Liver (tissue), 9 donors: Measurements from ENCODE around the gene PSMC6. TPM values are rescaled to one million over a fixed set of nuclear protein-coding genes. Genes with fewer than 3 reads are reported as not detected.
A peak's percentile ranks its signal among the peaks of the same experiment; 100 is the strongest.

Source experiments
- DNase-seq: peaks from one replicate; pipeline ENCODE4 v3.0.0-alpha.2; 2017; ENCODE audit warnings: low spot score
- H3K27ac ChIP-seq, 2 donors: one replicate each; pipeline ENCODE4 v1.7.0; 2013; ENCODE audit warnings: inconsistent platforms in 2 of 2, low read length in 2 of 2, control low read depth in 1 of 2, low read depth in 1 of 2, mild to moderate bottlenecking in 1 of 2
- H3K27me3 ChIP-seq, 4 donors: one replicate each; pipeline versions ENCODE4 v1.6.1 to v1.7.0; 2013; ENCODE audit warnings: low read length in 3 of 4, inconsistent platforms in 1 of 4, mild to moderate bottlenecking in 1 of 4, moderate library complexity in 1 of 4; ENCODE audit not compliant: control insufficient read depth in 4 of 4, insufficient read depth in 4 of 4
- H3K36me3 ChIP-seq, 4 donors: one replicate each; pipeline versions ENCODE4 v1.6.1 to v1.7.0; 2013; ENCODE audit warnings: low read length in 3 of 4, mild to moderate bottlenecking in 3 of 4, low read depth in 1 of 4, moderate library complexity in 1 of 4; ENCODE audit not compliant: control insufficient read depth in 4 of 4, insufficient read depth in 3 of 4
- H3K4me1 ChIP-seq, 4 donors: one replicate each; pipeline versions ENCODE4 v1.6.1 to v1.7.0; 2013; ENCODE audit warnings: low read length in 3 of 4, mild to moderate bottlenecking in 3 of 4, moderate library complexity in 1 of 4; ENCODE audit not compliant: control insufficient read depth in 4 of 4, insufficient read depth in 4 of 4
- H3K4me3 ChIP-seq, 3 donors: one replicate each; pipeline versions ENCODE4 v1.6.1 to v1.7.0; 2013; ENCODE audit warnings: low read length in 3 of 3, control low read depth in 1 of 3, low read depth in 1 of 3, mild to moderate bottlenecking in 1 of 3
- H3K9ac ChIP-seq, 2 donors: one replicate each; pipeline ENCODE4 v1.7.0; 2013; ENCODE audit warnings: low read length in 2 of 2, mild to moderate bottlenecking in 2 of 2, moderate library complexity in 2 of 2, control low read depth in 1 of 2, low read depth in 1 of 2
- H3K9me3 ChIP-seq, 4 donors: one replicate each; pipeline versions ENCODE4 v1.6.1 to v1.7.0; 2013; ENCODE audit warnings: low read length in 3 of 4; ENCODE audit not compliant: control insufficient read depth in 4 of 4
- EGR1 ChIP-seq, 2 donors: IDR thresholded peaks; 2 replicates each; pipeline ENCODE4 v1.6.1; 2016 to 2018; ENCODE audit warnings: antibody characterized with exemption in 2 of 2, low read depth in 2 of 2
- FOXA1 ChIP-seq: IDR thresholded peaks from 2 replicates; pipeline ENCODE4 v1.6.1; 2016; ENCODE audit warnings: antibody characterized with exemption
- FOXA2 ChIP-seq: IDR thresholded peaks from 2 replicates; pipeline ENCODE4 v1.6.1; 2016; ENCODE audit warnings: antibody characterized with exemption
- GABPA ChIP-seq, 2 donors: IDR thresholded peaks in 1 of 2; conservative IDR thresholded peaks in 1 of 2; 2 replicates each; pipeline ENCODE4 v1.6.1; 2016; ENCODE audit warnings: antibody characterized with exemption in 2 of 2, mild to moderate bottlenecking in 1 of 2, moderate library complexity in 1 of 2
- HNF4A ChIP-seq, 2 donors: conservative IDR thresholded peaks; 2 replicates each; pipeline ENCODE4 v1.6.1; 2016; ENCODE audit warnings: antibody characterized with exemption in 2 of 2, mild to moderate bottlenecking in 2 of 2
- HNF4G ChIP-seq: IDR thresholded peaks from 2 replicates; pipeline ENCODE4 v1.6.1; 2016; ENCODE audit warnings: antibody characterized with exemption
- JUND ChIP-seq, 2 donors: IDR thresholded peaks; 2 replicates each; pipeline ENCODE4 v1.6.1; 2016; ENCODE audit warnings: antibody characterized with exemption in 2 of 2
- NR2F2 ChIP-seq: IDR thresholded peaks from 2 replicates; pipeline ENCODE4 v1.6.1; 2016; ENCODE audit warnings: antibody characterized with exemption
- RAD21 ChIP-seq, 2 donors: IDR thresholded peaks; 2 replicates each; pipeline ENCODE4 v1.6.1; 2016; ENCODE audit warnings: antibody characterized with exemption in 2 of 2, mild to moderate bottlenecking in 2 of 2
- REST ChIP-seq: IDR thresholded peaks from 2 replicates; pipeline ENCODE4 v1.6.1; 2016; ENCODE audit warnings: antibody characterized with exemption, mild to moderate bottlenecking
- RXRA ChIP-seq, 2 donors: IDR thresholded peaks; 2 replicates each; pipeline ENCODE4 v1.6.1; 2017 to 2018; ENCODE audit warnings: antibody characterized with exemption in 2 of 2, mild to moderate bottlenecking in 1 of 2
- SP1 ChIP-seq: IDR thresholded peaks from 2 replicates; pipeline ENCODE4 v1.6.1; 2018; ENCODE audit warnings: antibody characterized with exemption, mild to moderate bottlenecking
- TAF1 ChIP-seq: conservative IDR thresholded peaks from 2 replicates; pipeline ENCODE4 v1.6.1; 2016; ENCODE audit warnings: antibody characterized with exemption, mild to moderate bottlenecking
- YY1 ChIP-seq: IDR thresholded peaks from 2 replicates; pipeline ENCODE4 v1.6.1; 2016; ENCODE audit warnings: antibody characterized with exemption, mild to moderate bottlenecking
- WGBS: extraction: QIAGEN DNeasy Blood & Tissue Kit; methylation state at CpG from one replicate; pipeline ENCODE4 v1.1.7; 2013; 5-methylcytosine and 5-hydroxymethylcytosine counted together
- polyA plus RNA-seq, 2 donors: library from polyadenylated mRNA; stranded (reverse) in 1 of 2; unstranded in 1 of 2; fragments of 200-250 nt in 1 of 2; fragments of >200 nt in 1 of 2; fragmentation: Nextera tagmentation in 1 of 2; extraction: Ambion mirVana in 1 of 2; gene quantifications; one replicate each; pipeline versions ENCODE4 v1.2.1 to v1.2.3, GENCODE V29; 2013 to 2015
- total RNA-seq, 2 donors: library from RNA; depleted of rRNA; stranded (reverse); fragments of >200 nt; gene quantifications; one replicate each; pipeline ENCODE4 v1.2.3, GENCODE V29; 2014
- TF ChIP-seq, protein P1 (sequence below): fragments of 150-350 bp; IDR thresholded peaks from 2 replicates; pipeline ENCODE4 v1.5.1; 2017; ENCODE audit warnings: improper control_type of control experiment, low read depth, low read length; ENCODE audit not compliant: missing input control
- TF ChIP-seq, protein P2 (sequence below): IDR thresholded peaks from 2 replicates; pipeline ENCODE4 v1.6.1; 2016; ENCODE audit warnings: antibody characterized with exemption
- TF ChIP-seq, protein P3 (sequence below): IDR thresholded peaks from 2 replicates; pipeline ENCODE4 v1.6.1; 2016; ENCODE audit warnings: antibody characterized with exemption
- TF ChIP-seq, protein P4 (sequence below): IDR thresholded peaks from 2 replicates; pipeline ENCODE4 v1.6.1; 2016; ENCODE audit warnings: antibody characterized with exemption
- donor health status: healthy.
- donor health status: healthy.
- donor health status: healthy.
- donor health status: healthy.
- donor health status: healthy.

PSMC6 gene
- total RNA-seq (10 to 100 TPM; 72.3 to 98.9 TPM), polyA plus RNA-seq (10 to 100 TPM; 43.2 to 66.2 TPM)

- peaks cover 3 to 20% (median 9%) of the 10 kb centered on the region in 4 donors for H3K4me1 ChIP-seq
- no peaks in the 10 kb centered on the region for H3K27me3 ChIP-seq
- TF ChIP-seq REST (peak; percentile 82), EGR1 (IDR thresholded peaks at IDR 0.05; ENCODE audit: low read depth in 2 of 2) (peak in 1 of 2 donors; percentile 47), HNF4A (conservative IDR thresholded peaks at IDR 0.05) (no peak), NR2F2 (peak; percentile 45), GABPA (IDR thresholded peaks at IDR 0.05 in 1 of 2, conservative IDR thresholded peaks at IDR 0.05 in 1 of 2) (peak; percentile 72 to 89), TAF1 (peak; percentile 77), HNF4G (no peak), RXRA (IDR thresholded peaks at IDR 0.05) (peak in 1 of 2 donors; percentile 39), SP1 (peak; percentile 67), JUND (IDR thresholded peaks at IDR 0.05) (no peak), YY1 (peak; percentile 99), RAD21 (IDR thresholded peaks at IDR 0.05) (peak; percentile 26 to 56), FOXA1 (no peak), FOXA2 (no peak)
- TF ChIP-seq, protein P1, sequence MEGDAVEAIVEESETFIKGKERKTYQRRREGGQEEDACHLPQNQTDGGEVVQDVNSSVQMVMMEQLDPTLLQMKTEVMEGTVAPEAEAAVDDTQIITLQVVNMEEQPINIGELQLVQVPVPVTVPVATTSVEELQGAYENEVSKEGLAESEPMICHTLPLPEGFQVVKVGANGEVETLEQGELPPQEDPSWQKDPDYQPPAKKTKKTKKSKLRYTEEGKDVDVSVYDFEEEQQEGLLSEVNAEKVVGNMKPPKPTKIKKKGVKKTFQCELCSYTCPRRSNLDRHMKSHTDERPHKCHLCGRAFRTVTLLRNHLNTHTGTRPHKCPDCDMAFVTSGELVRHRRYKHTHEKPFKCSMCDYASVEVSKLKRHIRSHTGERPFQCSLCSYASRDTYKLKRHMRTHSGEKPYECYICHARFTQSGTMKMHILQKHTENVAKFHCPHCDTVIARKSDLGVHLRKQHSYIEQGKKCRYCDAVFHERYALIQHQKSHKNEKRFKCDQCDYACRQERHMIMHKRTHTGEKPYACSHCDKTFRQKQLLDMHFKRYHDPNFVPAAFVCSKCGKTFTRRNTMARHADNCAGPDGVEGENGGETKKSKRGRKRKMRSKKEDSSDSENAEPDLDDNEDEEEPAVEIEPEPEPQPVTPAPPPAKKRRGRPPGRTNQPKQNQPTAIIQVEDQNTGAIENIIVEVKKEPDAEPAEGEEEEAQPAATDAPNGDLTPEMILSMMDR, result no peak
- TF ChIP-seq, protein P2, sequence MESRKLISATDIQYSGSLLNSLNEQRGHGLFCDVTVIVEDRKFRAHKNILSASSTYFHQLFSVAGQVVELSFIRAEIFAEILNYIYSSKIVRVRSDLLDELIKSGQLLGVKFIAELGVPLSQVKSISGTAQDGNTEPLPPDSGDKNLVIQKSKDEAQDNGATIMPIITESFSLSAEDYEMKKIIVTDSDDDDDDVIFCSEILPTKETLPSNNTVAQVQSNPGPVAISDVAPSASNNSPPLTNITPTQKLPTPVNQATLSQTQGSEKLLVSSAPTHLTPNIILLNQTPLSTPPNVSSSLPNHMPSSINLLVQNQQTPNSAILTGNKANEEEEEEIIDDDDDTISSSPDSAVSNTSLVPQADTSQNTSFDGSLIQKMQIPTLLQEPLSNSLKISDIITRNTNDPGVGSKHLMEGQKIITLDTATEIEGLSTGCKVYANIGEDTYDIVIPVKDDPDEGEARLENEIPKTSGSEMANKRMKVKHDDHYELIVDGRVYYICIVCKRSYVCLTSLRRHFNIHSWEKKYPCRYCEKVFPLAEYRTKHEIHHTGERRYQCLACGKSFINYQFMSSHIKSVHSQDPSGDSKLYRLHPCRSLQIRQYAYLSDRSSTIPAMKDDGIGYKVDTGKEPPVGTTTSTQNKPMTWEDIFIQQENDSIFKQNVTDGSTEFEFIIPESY, result peak; percentile 42
- TF ChIP-seq, protein P3, sequence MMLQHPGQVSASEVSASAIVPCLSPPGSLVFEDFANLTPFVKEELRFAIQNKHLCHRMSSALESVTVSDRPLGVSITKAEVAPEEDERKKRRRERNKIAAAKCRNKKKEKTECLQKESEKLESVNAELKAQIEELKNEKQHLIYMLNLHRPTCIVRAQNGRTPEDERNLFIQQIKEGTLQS, result no peak
- TF ChIP-seq, protein P4, sequence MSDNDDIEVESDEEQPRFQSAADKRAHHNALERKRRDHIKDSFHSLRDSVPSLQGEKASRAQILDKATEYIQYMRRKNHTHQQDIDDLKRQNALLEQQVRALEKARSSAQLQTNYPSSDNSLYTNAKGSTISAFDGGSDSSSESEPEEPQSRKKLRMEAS, result peak; percentile 73
- H3K27ac ChIP-seq, result peak within 1 kb of the TSS; percentile 71 to 80
- H3K9ac ChIP-seq, result peak within 1 kb of the TSS; percentile 90 to 96
- under 1% methylated on average over 43 of the region's 43 CpGs for WGBS
- H3K9me3 ChIP-seq, result no peaks in the 10 kb centered on the region
- H3K36me3 ChIP-seq, result peaks cover 0 to 30% (median 17%) of the 10 kb centered on the region in 4 donors
- DNase-seq, result peak; percentile 97
- H3K4me3 ChIP-seq, result peak within 1 kb of the TSS; percentile 61 to 99 (median 95)
Observed at GRCh38 chr14:52706724-52707706, at the start of gene PSMC6. Gene PSMC6 (plus strand): TSS chr14:52707200. CDS start chr14:52707220, 20 bp downstream.
